GM12873 (cell line): ENCODE results near the gene TEX13C.

Source experiments
- CTCF ChIP-seq: IDR thresholded peaks from 2 replicates; pipeline ENCODE4 v1.5.1; 2012; ENCODE audit warnings: low read depth, mild to moderate bottlenecking, moderate library complexity, low read length, control low read depth; ENCODE audit not compliant: insufficient read depth; ENCODE audit errors: missing control alignments

TEX13C gene

GRCh38 chrX:125295337-125295736 lies 24.3 kb upstream of the TEX13C start:
- no peak for TF ChIP-seq CTCF

GRCh38 chrX:125298871-125299270 lies 20.8 kb upstream of the TEX13C start:
- TF ChIP-seq CTCF: no peak

GRCh38 chrX:125306335-125306866 lies 13.3 kb upstream of the TEX13C start:
- TF ChIP-seq CTCF: no peak

GRCh38 chrX:125308653-125309052 lies 11.0 kb upstream of the TEX13C start:
- no peak for TF ChIP-seq CTCF

GRCh38 chrX:125322431-125322830 lies 2.8 kb downstream of the TEX13C start:
- no peak for TF ChIP-seq CTCF

GRCh38 chrX:125326599-125326998 lies 6.9 kb downstream of the TEX13C start:
- TF ChIP-seq CTCF: no peak

GRCh38 chrX:125327891-125328290 lies 8.2 kb downstream of the TEX13C start:
- no peak for TF ChIP-seq CTCF
